Erythroblast (primary cell): ENCODE measurements around the gene NOL4L.

ENCODE experiments used
- GATA1 ChIP-seq: IDR thresholded peaks from 2 replicates; pipeline ENCODE4 v1.6.1; 2011; ENCODE audit warnings: low read depth, mild to moderate bottlenecking, control low read depth, low read length, moderate library complexity
- POLR2A ChIP-seq: IDR thresholded peaks from 2 replicates; pipeline ENCODE4 v1.6.1; 2011; ENCODE audit warnings: mild to moderate bottlenecking, low read length

GRCh38 chr20:32589256-32589655, 4.1 kb upstream of the NOL4L start:
- TF ChIP-seq POLR2A = no peak
- no peak for TF ChIP-seq GATA1
